ENCODE measurements around the gene TINAG. TPM values are rescaled to one million over a fixed set of nuclear protein-coding genes. Genes with fewer than 3 reads are reported as not detected.
A peak's percentile ranks its signal among the peaks of the same experiment; 100 is the strongest.

Gene TINAG
- total RNA-seq, 1 donor from 2014 or later: not detected

- H2AFZ ChIP-seq (replicated peaks): peak overlapping the region; percentile 54
- no peak overlapping the region for H3K4me3 ChIP-seq
- H3K9ac ChIP-seq: no peak overlapping the region
- no peaks in the 10 kb centered on the region for H3K36me3 Mint-ChIP-seq
- no peaks in the 10 kb centered on the region for H3K79me2 ChIP-seq (ENCODE audit: low read depth)
- no peak overlapping the region for H3K27ac ChIP-seq
- H3K27ac Mint-ChIP-seq: no peak overlapping the region
- no peak for TF ChIP-seq CTCF (IDR thresholded peaks at IDR 0.05)
- no peak for TF ChIP-seq EZH2 (IDR thresholded peaks at IDR 0.05)
- no peak for TF ChIP-seq EZH2phosphoT487 (IDR thresholded peaks at IDR 0.05)
- H3F3A ChIP-seq (ENCODE audit: low read depth): no peaks in the 10 kb centered on the region
- no peaks in the 10 kb centered on the region for H3K27me3 ChIP-seq
- H3K36me3 ChIP-seq: no peaks in the 10 kb centered on the region
- H3K9me3 ChIP-seq (ENCODE audit: low read depth): no peaks in the 10 kb centered on the region
- H3K27me3 Mint-ChIP-seq (ENCODE audit: insufficient read depth, low read depth): no peaks in the 10 kb centered on the region
- no peaks in the 10 kb centered on the region for H3K4me1 Mint-ChIP-seq
- no peaks in the 10 kb centered on the region for H3K4me1 ChIP-seq
- H3K4me3 Mint-ChIP-seq: no peak overlapping the region
- DNase-seq (ENCODE audit: low spot score): no peak
- H3K4me2 ChIP-seq: no peak overlapping the region
- no peaks in the 10 kb centered on the region for H4K20me1 ChIP-seq (ENCODE audit: low read depth)
- no peaks in the 10 kb centered on the region for H3K9me3 Mint-ChIP-seq
These were observed 710 bp downstream of the TINAG start for GRCh38 chr6:54308986-54309315.

GRCh38 chr6:54310377-54311152 is 2.3 kb downstream of the TINAG start:
- Histone ChIP-seq H3K79me2 (ENCODE audit: low read depth) (no peaks in the 10 kb centered on the region), H3K4me3 (no peak overlapping the region), H3K36me3 (no peaks in the 10 kb centered on the region), H3K27ac (no peak overlapping the region), H3F3A (ENCODE audit: low read depth) (no peaks in the 10 kb centered on the region), H2AFZ (replicated peaks) (no peak overlapping the region), H3K4me2 (no peak overlapping the region), H3K27me3 (no peaks in the 10 kb centered on the region), H3K4me1 (no peaks in the 10 kb centered on the region), H3K9me3 (ENCODE audit: low read depth) (no peaks in the 10 kb centered on the region), H3K9ac (no peak overlapping the region), H4K20me1 (ENCODE audit: low read depth) (no peaks in the 10 kb centered on the region)
- H3K9me3 Mint-ChIP-seq: no peaks in the 10 kb centered on the region
- no peak overlapping the region for H3K4me3 Mint-ChIP-seq
- no peak for DNase-seq (ENCODE audit: low spot score)
- H3K36me3 Mint-ChIP-seq: no peaks in the 10 kb centered on the region
- H3K27me3 Mint-ChIP-seq (ENCODE audit: insufficient read depth, low read depth): no peaks in the 10 kb centered on the region
- H3K27ac Mint-ChIP-seq: no peak overlapping the region
- H3K4me1 Mint-ChIP-seq: no peaks in the 10 kb centered on the region
- TF ChIP-seq EZH2 (IDR thresholded peaks at IDR 0.05) (no peak), CTCF (IDR thresholded peaks at IDR 0.05) (no peak), EZH2phosphoT487 (IDR thresholded peaks at IDR 0.05) (no peak)

GRCh38 chr6:54315656-54316055 is 7.4 kb downstream of the TINAG start:
- H3K27me3 Mint-ChIP-seq (ENCODE audit: insufficient read depth, low read depth): no peaks in the 10 kb centered on the region

More at GRCh38 chr6:54315656-54316055, 7.4 kb downstream of the TINAG start:
- Histone ChIP-seq H3K4me1 (no peaks in the 10 kb centered on the region), H3K4me2 (no peak overlapping the region), H3F3A (ENCODE audit: low read depth) (no peaks in the 10 kb centered on the region), H3K4me3 (no peak overlapping the region), H4K20me1 (ENCODE audit: low read depth) (no peaks in the 10 kb centered on the region), H3K9me3 (ENCODE audit: low read depth) (no peaks in the 10 kb centered on the region), H3K9ac (no peak overlapping the region), H3K79me2 (ENCODE audit: low read depth) (no peaks in the 10 kb centered on the region), H2AFZ (replicated peaks) (no peak overlapping the region), H3K27me3 (no peaks in the 10 kb centered on the region), H3K36me3 (no peaks in the 10 kb centered on the region), H3K27ac (no peak overlapping the region)
- Mint-ChIP-seq H3K27ac (no peak overlapping the region), H3K4me3 (no peak overlapping the region), H3K4me1 (no peaks in the 10 kb centered on the region), H3K36me3 (no peaks in the 10 kb centered on the region), H3K9me3 (no peaks in the 10 kb centered on the region)
- TF ChIP-seq EZH2 (IDR thresholded peaks at IDR 0.05) (no peak), EZH2phosphoT487 (IDR thresholded peaks at IDR 0.05) (no peak), CTCF (IDR thresholded peaks at IDR 0.05) (no peak)
- no peak for DNase-seq (ENCODE audit: low spot score)
